SK-N-SH (cell line): ENCODE measurements around the gene ABCC5.
A peak's percentile ranks its signal among the peaks of the same experiment; 100 is the strongest.

Source experiments
- MEF2A ChIP-seq: IDR thresholded peaks from 2 replicates; pipeline ENCODE4 v1.4.0; 2012; ENCODE audit warnings: low read depth, borderline replicate concordance
- RCOR1 ChIP-seq: fragments of 150-350 bp; IDR thresholded peaks from 2 replicates; pipeline ENCODE4 v1.6.1; 2017; ENCODE audit warnings: antibody characterized with exemption, low read length
- REST ChIP-seq: IDR thresholded peaks from 2 replicates; pipeline ENCODE4 v1.6.1; 2012; ENCODE audit warnings: mild to moderate bottlenecking, low read depth, low read length, moderate library complexity
- RFX5 ChIP-seq: IDR thresholded peaks from 2 replicates; pipeline ENCODE4 v1.6.1; 2012; ENCODE audit warnings: mild to moderate bottlenecking, improper control_type of control experiment, low read length
- TAF1 ChIP-seq: IDR thresholded peaks from 2 replicates; pipeline ENCODE4 v1.6.1; 2012; ENCODE audit warnings: low read depth, mild to moderate bottlenecking, low read length, moderate library complexity, borderline replicate concordance
- TCF12 ChIP-seq: IDR thresholded peaks from 2 replicates; pipeline ENCODE4 v1.4.0; 2012
- TEAD4 ChIP-seq: IDR thresholded peaks from 2 replicates; pipeline ENCODE4 v1.4.0; 2012; ENCODE audit warnings: mild to moderate bottlenecking, borderline replicate concordance; ENCODE audit not compliant: insufficient read depth
- YY1 ChIP-seq: IDR thresholded peaks from 2 replicates; pipeline ENCODE4 v1.4.0; 2012; ENCODE audit warnings: low read depth, mild to moderate bottlenecking
- TF ChIP-seq, protein P1 (sequence below): fragments of 200-600 bp; sonication (generic); IDR thresholded peaks from 2 replicates; pipeline ENCODE4 v1.6.1; 2017; ENCODE audit warnings: antibody characterized with exemption, mild to moderate bottlenecking, moderate library complexity
- TF ChIP-seq, protein P2 (sequence below): fragments of 150-350 bp; IDR thresholded peaks from 2 replicates; pipeline ENCODE4 v1.6.1; 2017; ENCODE audit warnings: antibody characterized with exemption, low read length, low read depth, borderline replicate concordance
- TF ChIP-seq, protein P3 (sequence below): fragments of 150-350 bp; IDR thresholded peaks from 2 replicates; pipeline ENCODE4 v1.6.1; 2016; ENCODE audit warnings: mild to moderate bottlenecking, low read depth, low read length
- TF ChIP-seq, protein P4 (sequence below): IDR thresholded peaks from 2 replicates; pipeline ENCODE4 v1.4.0; 2012; ENCODE audit warnings: low read depth

GRCh38 chr3:183884427-183885296, 133.0 kb downstream of the ABCC5 start, which contains the start of gene PARL:
- TF ChIP-seq RCOR1 (peak; percentile 42; the same call in 1 of the 2 replicates), REST (peak; percentile 56; the same call in 1 of the 2 replicates), RFX5 (no peak), TEAD4 (no peak), TCF12 (peak; percentile 29; the same call in 1 of the 2 replicates), YY1 (peak; percentile 89), TAF1 (peak; percentile 94), MEF2A (no peak)
- TF ChIP-seq, protein P1, sequence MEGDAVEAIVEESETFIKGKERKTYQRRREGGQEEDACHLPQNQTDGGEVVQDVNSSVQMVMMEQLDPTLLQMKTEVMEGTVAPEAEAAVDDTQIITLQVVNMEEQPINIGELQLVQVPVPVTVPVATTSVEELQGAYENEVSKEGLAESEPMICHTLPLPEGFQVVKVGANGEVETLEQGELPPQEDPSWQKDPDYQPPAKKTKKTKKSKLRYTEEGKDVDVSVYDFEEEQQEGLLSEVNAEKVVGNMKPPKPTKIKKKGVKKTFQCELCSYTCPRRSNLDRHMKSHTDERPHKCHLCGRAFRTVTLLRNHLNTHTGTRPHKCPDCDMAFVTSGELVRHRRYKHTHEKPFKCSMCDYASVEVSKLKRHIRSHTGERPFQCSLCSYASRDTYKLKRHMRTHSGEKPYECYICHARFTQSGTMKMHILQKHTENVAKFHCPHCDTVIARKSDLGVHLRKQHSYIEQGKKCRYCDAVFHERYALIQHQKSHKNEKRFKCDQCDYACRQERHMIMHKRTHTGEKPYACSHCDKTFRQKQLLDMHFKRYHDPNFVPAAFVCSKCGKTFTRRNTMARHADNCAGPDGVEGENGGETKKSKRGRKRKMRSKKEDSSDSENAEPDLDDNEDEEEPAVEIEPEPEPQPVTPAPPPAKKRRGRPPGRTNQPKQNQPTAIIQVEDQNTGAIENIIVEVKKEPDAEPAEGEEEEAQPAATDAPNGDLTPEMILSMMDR: peak; percentile 92
- TF ChIP-seq, protein P2, sequence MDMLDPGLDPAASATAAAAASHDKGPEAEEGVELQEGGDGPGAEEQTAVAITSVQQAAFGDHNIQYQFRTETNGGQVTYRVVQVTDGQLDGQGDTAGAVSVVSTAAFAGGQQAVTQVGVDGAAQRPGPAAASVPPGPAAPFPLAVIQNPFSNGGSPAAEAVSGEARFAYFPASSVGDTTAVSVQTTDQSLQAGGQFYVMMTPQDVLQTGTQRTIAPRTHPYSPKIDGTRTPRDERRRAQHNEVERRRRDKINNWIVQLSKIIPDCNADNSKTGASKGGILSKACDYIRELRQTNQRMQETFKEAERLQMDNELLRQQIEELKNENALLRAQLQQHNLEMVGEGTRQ: no peak
- TF ChIP-seq, protein P3, sequence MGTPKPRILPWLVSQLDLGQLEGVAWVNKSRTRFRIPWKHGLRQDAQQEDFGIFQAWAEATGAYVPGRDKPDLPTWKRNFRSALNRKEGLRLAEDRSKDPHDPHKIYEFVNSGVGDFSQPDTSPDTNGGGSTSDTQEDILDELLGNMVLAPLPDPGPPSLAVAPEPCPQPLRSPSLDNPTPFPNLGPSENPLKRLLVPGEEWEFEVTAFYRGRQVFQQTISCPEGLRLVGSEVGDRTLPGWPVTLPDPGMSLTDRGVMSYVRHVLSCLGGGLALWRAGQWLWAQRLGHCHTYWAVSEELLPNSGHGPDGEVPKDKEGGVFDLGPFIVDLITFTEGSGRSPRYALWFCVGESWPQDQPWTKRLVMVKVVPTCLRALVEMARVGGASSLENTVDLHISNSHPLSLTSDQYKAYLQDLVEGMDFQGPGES: no peak
- TF ChIP-seq, protein P4, sequence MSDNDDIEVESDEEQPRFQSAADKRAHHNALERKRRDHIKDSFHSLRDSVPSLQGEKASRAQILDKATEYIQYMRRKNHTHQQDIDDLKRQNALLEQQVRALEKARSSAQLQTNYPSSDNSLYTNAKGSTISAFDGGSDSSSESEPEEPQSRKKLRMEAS: peak; percentile 96
